CD1c-positive myeloid dendritic cell (primary cell): Measurements from ENCODE around the gene SHC2.

Experiments used
- DNase-seq: peaks from one replicate; pipeline ENCODE4 v3.0.0-alpha.2; 2016; ENCODE audit errors: extremely low spot score

SHC2 gene

GRCh38 chr19:472005-472858 lies 11.4 kb upstream of the SHC2 start:
- DNase-seq, result no peak

GRCh38 chr19:470701-471100 lies 9.9 kb upstream of the SHC2 start:
- DNase-seq, result no peak

GRCh38 chr19:469833-470232 lies 9.0 kb upstream of the SHC2 start:
- no peak for DNase-seq

GRCh38 chr19:468587-469256 lies 7.9 kb upstream of the SHC2 start:
- no peak for DNase-seq

- no peak for DNase-seq
Measured at GRCh38 chr19:467554-467953, 6.7 kb upstream of the SHC2 start.

GRCh38 chr19:465056-465816 lies 4.4 kb upstream of the SHC2 start:
- no peak for DNase-seq

GRCh38 chr19:464208-464545 lies 3.3 kb upstream of the SHC2 start:
- no peak for DNase-seq

- DNase-seq, result no peak
Measured at GRCh38 chr19:463483-464207, 2.8 kb upstream of the SHC2 start.

GRCh38 chr19:461721-462551 lies 1.1 kb upstream of the SHC2 start:
- no peak for DNase-seq

- no peak for DNase-seq
Measured at GRCh38 chr19:459724-460511, 915 bp downstream of the SHC2 start.

GRCh38 chr19:458091-459042 lies 2.5 kb downstream of the SHC2 start:
- no peak for DNase-seq

GRCh38 chr19:457636-458035 lies 3.2 kb downstream of the SHC2 start:
- DNase-seq, result no peak

- no peak for DNase-seq
Measured at GRCh38 chr19:456547-457110, 4.2 kb downstream of the SHC2 start.

- no peak for DNase-seq
Measured at GRCh38 chr19:455851-456546, 4.8 kb downstream of the SHC2 start.

GRCh38 chr19:455031-455705 lies 5.7 kb downstream of the SHC2 start:
- no peak for DNase-seq

- no peak for DNase-seq
Measured at GRCh38 chr19:453606-454005, 7.2 kb downstream of the SHC2 start.

- no peak for DNase-seq
Measured at GRCh38 chr19:452829-453228, 8.0 kb downstream of the SHC2 start.
